ENCODE measurements around the gene C20orf202.

DNA sequence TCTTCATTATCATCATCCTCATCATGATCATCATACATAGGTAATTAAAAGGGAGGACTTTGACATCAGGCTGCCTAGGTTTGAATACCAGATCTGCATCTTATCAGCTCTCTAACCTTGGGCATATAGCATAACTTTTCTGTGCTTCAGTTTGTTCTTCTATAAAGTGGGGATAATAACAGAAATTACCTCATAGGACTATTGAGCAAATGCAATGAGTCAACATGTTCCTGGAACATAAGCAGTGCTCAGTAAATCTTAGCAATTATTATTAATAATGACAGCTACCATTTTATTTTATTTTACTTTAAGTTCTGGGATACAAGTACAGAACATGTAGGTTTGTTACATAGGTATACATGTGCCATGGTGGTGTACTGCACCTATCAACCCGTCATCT, 7.2 kb downstream of the C20orf202 start:
- TF ChIP-seq POLR2AphosphoS5 (IDR thresholded peaks at IDR 0.05; ENCODE audit: low read depth, low read length): no peak
- no peak for TF ChIP-seq TAF1 (IDR thresholded peaks at IDR 0.05; ENCODE audit: low read depth, low read length)
- no peak for TF ChIP-seq POLR2A (IDR thresholded peaks at IDR 0.05; ENCODE audit: low read depth, low read length)
